HepG2 (cell line): ENCODE results near the gene SPRYD3. TPM values are rescaled to one million over a fixed set of nuclear protein-coding genes. Genes with fewer than 3 reads are reported as not detected.

Experiments
- ARID3A ChIP-seq: IDR thresholded peaks from 2 replicates; pipeline ENCODE4 v1.6.1; 2012; ENCODE audit warnings: low read depth, low read length, improper control_type of control experiment
- CEBPZ ChIP-seq: IDR thresholded peaks from 2 replicates; pipeline ENCODE4 v1.6.1; 2012; ENCODE audit warnings: low read length, improper control_type of control experiment
- HINFP ChIP-seq: sonication (generic); formaldehyde crosslinking; IDR thresholded peaks from 2 replicates; pipeline ENCODE4 v1.4.0; 2020; ENCODE audit warnings: low read depth, mild to moderate bottlenecking, missing genetic modification reagents
- IRF1 ChIP-seq: sonication (generic); formaldehyde crosslinking; IDR thresholded peaks from 2 replicates; pipeline ENCODE4 v1.4.0; 2020; ENCODE audit warnings: low read depth, mild to moderate bottlenecking, missing genetic modification reagents
- JUN ChIP-seq: sonication (generic); formaldehyde crosslinking; IDR thresholded peaks from 2 replicates; pipeline ENCODE4 v1.4.0; 2020; ENCODE audit warnings: mild to moderate bottlenecking, missing genetic modification reagents
- MTA1 ChIP-seq: sonication (generic); formaldehyde crosslinking; IDR thresholded peaks from 2 replicates; pipeline ENCODE4 v1.4.0; 2020; ENCODE audit warnings: missing genetic modification reagents, mild to moderate bottlenecking, borderline replicate concordance
- SCMH1 ChIP-seq: sonication (generic); formaldehyde crosslinking; IDR thresholded peaks from 2 replicates; pipeline ENCODE4 v1.9.0; 2021; ENCODE audit warnings: missing genetic modification reagents, mild to moderate bottlenecking, borderline replicate concordance
- SP2 ChIP-seq: sonication (generic); formaldehyde crosslinking; IDR thresholded peaks from 2 replicates; pipeline ENCODE4 v1.5.1; 2020; ENCODE audit warnings: mild to moderate bottlenecking, missing genetic modification reagents
- TAF15 ChIP-seq: fragments of 200-400 bp; formaldehyde crosslinking; IDR thresholded peaks from one replicate; pipeline ENCODE4 v1.6.1; 2018; ENCODE audit warnings: mild to moderate bottlenecking, low read depth, low read length; ENCODE audit not compliant: poor library complexity, severe bottlenecking
- ZBED4 ChIP-seq: sonication (generic); formaldehyde crosslinking; IDR thresholded peaks from 2 replicates; pipeline ENCODE4 v1.4.0; 2020; ENCODE audit warnings: missing genetic modification reagents, borderline replicate concordance
- ZC3H4 ChIP-seq: sonication (generic); formaldehyde crosslinking; IDR thresholded peaks from 2 replicates; pipeline ENCODE4 v1.4.0; 2020; ENCODE audit warnings: missing genetic modification reagents, borderline replicate concordance
- ZNF333 ChIP-seq: sonication (generic); formaldehyde crosslinking; IDR thresholded peaks from 2 replicates; pipeline ENCODE4 v1.4.0; 2020; ENCODE audit warnings: mild to moderate bottlenecking, missing genetic modification reagents, borderline replicate concordance
- ZNF367 ChIP-seq: sonication (generic); formaldehyde crosslinking; IDR thresholded peaks from 2 replicates; pipeline ENCODE4 v1.4.0; 2020; ENCODE audit warnings: missing genetic modification reagents, borderline replicate concordance
- ZNF441 ChIP-seq: sonication (generic); formaldehyde crosslinking; IDR thresholded peaks from 2 replicates; pipeline ENCODE4 v1.7.0; 2021; ENCODE audit warnings: missing genetic modification reagents, borderline replicate concordance
- ZNF580 ChIP-seq: IDR thresholded peaks from 2 replicates; pipeline ENCODE4 v1.6.1; 2016; ENCODE audit warnings: low read depth, borderline replicate concordance
- polyA plus RNA-seq, 8 experiments: library from polyadenylated mRNA; depleted of rRNA in 3 of 8; stranded (reverse) in 7 of 8; unstranded in 1 of 8; fragments of >200 nt; fragmentation: Illumina TruSeq in 4 of 8; extraction: Trizol in 4 of 8; gene quantifications; 2 replicates each; pipeline versions ENCODE4 v1.2.1 to v1.2.3, GENCODE V29; 2011 to 2016; ENCODE audit warnings: low read depth in 4 of 8, missing spikeins in 1 of 8, mixed read lengths in 1 of 8; ENCODE audit not compliant: insufficient read depth in 1 of 8
- total RNA-seq, 5 experiments: library from RNA; depleted of rRNA; stranded (reverse); fragments of >200 nt; fragmentation: Illumina TruSeq; extraction: Trizol; gene quantifications; 2 replicates each; pipeline ENCODE4 v1.2.3, GENCODE V29; 2016; ENCODE audit warnings: low read depth in 1 of 5

SPRYD3 gene
- total and polyA plus RNA-seq, 2 of the 13 experiments (the other 11 are each of a cell fraction or from before 2014, with no cell fraction given): 9.0 to 9.2 TPM

GRCh38 chr12:53079226-53080117 is at the start of gene SPRYD3 (continued):
- TF ChIP-seq ZBED4 (0 out of 2 replicates have a peak, but pooled peaks have one; percentile 70), JUN (CRISPR knock-in tag) (no peak), SCMH1 (CRISPR knock-in tag) (no peak), IRF1 (no peak), ZNF367 (CRISPR knock-in tag) (peak; percentile 64; the same call in 1 of the 2 replicates), ARID3A (no peak), TAF15 (no peak), CEBPZ (no peak), SP2 (CRISPR knock-in tag) (peak; percentile 99), ZNF580 (CRISPR knock-in tag) (peak; percentile 57; the same call in 1 of the 2 replicates), HINFP (CRISPR knock-in tag) (peak; percentile 98), ZNF333 (0 out of 2 replicates have a peak, but pooled peaks have one; percentile 23), ZC3H4 (CRISPR knock-in tag) (no peak), ZNF441 (CRISPR knock-in tag) (peak; percentile 43; the same call in 1 of the 2 replicates), MTA1 (CRISPR knock-in tag) (no peak; the same call in 1 of the 2 replicates)
